Measurements from ENCODE around the gene HDAC9.

Gene HDAC9

DNA sequence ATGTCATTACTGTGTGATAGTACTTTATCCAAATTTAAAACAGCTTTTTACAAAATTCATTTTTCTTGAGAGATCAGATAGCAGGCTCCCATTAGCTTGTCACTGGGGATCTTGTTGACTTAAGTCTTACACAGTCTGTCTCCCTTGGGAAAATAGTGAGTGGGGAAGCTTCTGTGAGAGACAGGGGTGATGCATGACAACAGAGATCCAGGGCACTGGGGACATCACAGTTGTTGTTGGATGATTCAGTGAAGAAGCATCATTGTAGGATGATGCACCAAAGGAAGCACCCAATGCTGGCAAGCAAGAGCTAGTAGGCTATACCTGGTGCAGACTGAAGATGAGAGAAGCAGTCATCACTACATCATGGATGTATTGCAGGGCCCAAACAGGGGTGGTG, 284.7 kb downstream of the HDAC9 start:
- H3K27ac Mint-ChIP-seq: no peak overlapping the region

DNA sequence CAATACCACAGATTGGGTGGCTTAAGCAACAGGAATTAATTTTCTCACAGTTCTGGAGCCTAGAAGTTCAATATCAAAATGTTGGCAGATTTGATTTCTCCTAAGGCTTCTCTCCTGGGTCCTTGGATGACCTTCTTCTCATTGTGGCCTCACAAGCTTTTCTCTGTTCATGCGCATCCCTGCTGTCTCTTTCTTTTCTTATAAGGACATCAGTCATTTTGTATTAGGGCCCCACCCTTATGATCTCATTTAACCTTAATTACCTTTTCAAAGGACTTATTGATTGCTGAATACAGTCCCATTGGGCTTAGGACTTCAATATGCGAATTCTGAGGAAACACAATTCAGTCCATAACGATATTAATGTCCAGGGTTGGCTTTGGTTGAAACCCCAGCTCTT, 285.4 kb downstream of the HDAC9 start:
- Mint-ChIP-seq H3K4me3 (no peak overlapping the region), H3K27ac (no peak overlapping the region), H3K27me3 (no peaks in the 10 kb centered on the region), H3K4me1 (ENCODE audit: low read depth) (no peaks in the 10 kb centered on the region), H3K9me3 (ENCODE audit: low read depth) (no peaks in the 10 kb centered on the region), H3K36me3 (no peaks in the 10 kb centered on the region)

More for the DNA sequence above, 284.7 kb downstream of the HDAC9 start:
- Mint-ChIP-seq H3K36me3 (no peaks in the 10 kb centered on the region), H3K4me1 (ENCODE audit: low read depth) (no peaks in the 10 kb centered on the region), H3K4me3 (no peak overlapping the region), H3K9me3 (ENCODE audit: low read depth) (no peaks in the 10 kb centered on the region), H3K27me3 (no peaks in the 10 kb centered on the region)

DNA sequence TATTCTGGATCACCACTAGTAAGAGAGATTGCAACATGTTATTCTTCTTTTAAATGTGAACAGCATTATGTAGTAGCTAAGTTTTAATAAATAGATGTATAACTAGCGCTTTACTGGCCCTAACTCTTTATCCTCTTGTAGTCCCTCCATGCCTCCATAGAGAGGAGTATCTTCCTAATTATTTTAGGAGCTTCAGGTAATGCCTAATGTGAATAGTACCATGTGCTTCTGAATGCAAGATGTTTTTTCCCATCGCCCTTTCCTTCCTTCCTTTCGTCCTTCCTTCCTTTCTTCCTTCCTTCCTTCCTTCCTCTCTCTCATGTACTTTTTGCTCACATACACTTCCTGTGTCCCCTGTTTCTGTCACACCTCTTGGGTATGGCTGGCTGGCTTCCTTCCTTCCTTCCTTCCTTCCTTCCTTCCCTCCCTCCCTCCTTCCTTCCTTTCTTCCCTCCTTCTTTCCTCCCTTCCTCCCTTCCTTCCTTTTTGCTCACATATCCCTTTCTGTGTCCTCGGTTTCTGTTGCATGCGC, 290.7 kb downstream of the HDAC9 start:
- Mint-ChIP-seq H3K4me3 (no peak overlapping the region), H3K9me3 (ENCODE audit: low read depth) (peaks cover 4% of the 10 kb centered on the region), H3K27me3 (no peaks in the 10 kb centered on the region), H3K27ac (no peak overlapping the region), H3K36me3 (no peaks in the 10 kb centered on the region), H3K4me1 (ENCODE audit: low read depth) (no peaks in the 10 kb centered on the region)

GRCh38 chr7:18786796-18787195, 291.2 kb downstream of the HDAC9 start:
- Mint-ChIP-seq H3K9me3 (ENCODE audit: low read depth) (peaks cover 4% of the 10 kb centered on the region), H3K27me3 (no peaks in the 10 kb centered on the region), H3K27ac (no peak overlapping the region), H3K4me3 (no peak overlapping the region), H3K4me1 (ENCODE audit: low read depth) (no peaks in the 10 kb centered on the region), H3K36me3 (no peaks in the 10 kb centered on the region)

- H3K9me3 Mint-ChIP-seq (ENCODE audit: low read depth): peaks cover 4% of the 10 kb centered on the region
- no peak overlapping the region for H3K27ac Mint-ChIP-seq
- H3K4me3 Mint-ChIP-seq: no peak overlapping the region
- no peaks in the 10 kb centered on the region for H3K27me3 Mint-ChIP-seq
- no peaks in the 10 kb centered on the region for H3K36me3 Mint-ChIP-seq
- no peaks in the 10 kb centered on the region for H3K4me1 Mint-ChIP-seq (ENCODE audit: low read depth)
Observed at GRCh38 chr7:18788026-18788425, 292.5 kb downstream of the HDAC9 start.

DNA sequence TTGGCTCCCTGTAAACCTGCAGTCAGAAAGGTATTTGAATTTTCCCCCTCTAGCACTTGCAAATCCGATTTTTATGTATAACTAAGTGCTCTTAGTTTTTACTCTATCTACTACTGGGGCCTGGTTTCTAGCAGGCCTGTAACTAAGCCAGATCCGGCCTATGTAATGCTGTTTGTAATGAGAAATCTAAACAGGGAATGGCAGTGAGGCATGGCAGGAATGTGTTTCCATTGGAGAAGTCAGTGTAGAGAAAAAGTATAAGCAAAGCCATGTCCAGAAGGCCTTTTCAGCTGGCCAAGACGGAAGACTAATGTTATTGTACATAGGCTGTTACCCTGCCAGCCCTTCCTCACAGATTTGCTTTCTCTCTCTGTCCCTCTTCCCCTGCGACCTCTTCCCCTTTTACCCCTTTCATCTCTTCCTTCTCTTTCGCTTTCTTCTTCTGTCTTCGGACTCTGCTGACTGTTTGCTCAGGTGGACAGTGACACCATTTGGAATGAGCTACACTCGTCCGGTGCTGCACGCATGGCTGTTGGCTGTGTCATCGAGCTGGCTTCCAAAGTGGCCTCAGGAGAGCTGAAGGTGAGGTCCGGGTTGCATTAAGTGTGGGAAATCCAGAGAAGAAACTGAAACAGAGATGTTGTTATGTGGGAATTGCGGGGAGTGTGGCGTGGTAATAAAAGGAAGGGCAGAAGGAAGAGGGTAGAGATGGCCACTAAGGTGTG, 297.5 kb downstream of the HDAC9 start:
- Mint-ChIP-seq H3K4me1 (ENCODE audit: low read depth) (no peaks in the 10 kb centered on the region), H3K36me3 (no peaks in the 10 kb centered on the region), H3K27ac (no peak overlapping the region), H3K4me3 (no peak overlapping the region), H3K27me3 (no peaks in the 10 kb centered on the region), H3K9me3 (ENCODE audit: low read depth) (peaks cover 4% of the 10 kb centered on the region)

DNA sequence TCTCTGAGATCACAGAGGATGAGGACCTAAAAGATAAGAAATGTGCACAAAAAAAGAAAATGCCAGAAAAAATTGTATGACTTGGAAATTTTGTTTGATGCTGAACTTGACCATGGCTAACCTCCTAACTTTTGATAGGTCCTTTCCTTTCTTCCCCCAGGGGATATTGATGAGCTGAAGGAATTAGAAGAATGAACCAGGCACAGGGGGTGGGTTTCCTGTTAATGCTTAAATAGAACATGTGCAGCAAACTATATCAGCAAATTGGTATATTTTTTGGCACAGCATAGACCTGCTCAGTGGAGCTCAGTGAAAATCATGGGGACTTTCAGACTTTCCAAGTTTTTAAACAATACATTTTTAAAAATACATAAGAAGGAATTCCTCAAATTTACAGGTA, 300.7 kb downstream of the HDAC9 start:
- Mint-ChIP-seq H3K36me3 (no peaks in the 10 kb centered on the region), H3K4me3 (no peak overlapping the region)

DNA sequence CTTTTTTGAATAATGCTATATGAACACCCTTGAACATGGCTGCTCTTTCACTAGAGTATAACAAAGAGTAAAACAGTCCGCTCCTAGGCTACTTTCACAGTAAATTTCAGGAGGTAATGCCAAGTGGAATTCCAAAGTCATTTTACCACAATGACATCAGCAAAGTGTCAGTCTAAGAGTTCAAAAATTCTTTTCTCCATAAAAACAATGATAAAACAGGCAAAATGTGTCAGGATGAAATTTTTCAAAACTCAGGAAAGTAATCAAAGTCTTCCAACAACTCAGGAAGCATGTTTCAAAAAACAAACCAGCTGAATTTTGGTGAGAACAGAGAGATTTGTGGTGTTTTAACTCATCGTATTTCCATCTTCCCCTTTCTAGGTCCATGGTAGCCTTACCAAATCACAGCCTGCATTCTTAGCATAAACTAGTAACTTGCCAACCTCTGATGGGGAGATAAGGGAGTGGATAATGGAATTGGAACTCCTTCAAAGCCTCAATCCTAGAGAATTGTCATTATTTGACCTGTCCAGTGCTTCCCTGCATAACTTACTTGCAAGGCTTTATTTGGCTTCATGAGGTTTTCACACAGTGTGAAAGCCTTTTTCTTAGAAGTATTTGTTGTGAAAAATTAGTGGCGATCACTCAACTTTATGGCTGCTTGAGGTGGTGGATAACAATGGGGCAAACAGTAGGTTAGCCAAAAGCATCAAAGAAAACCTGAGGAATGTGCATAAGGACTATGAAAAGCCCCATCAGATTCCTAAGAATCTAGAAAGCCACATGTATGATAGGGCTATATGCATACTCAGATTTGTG, 302.7 kb downstream of the HDAC9 start:
- H3K4me1 Mint-ChIP-seq (ENCODE audit: low read depth): no peaks in the 10 kb centered on the region
- H3K4me3 Mint-ChIP-seq: no peak overlapping the region
- H3K27ac Mint-ChIP-seq: no peak overlapping the region
- no peaks in the 10 kb centered on the region for H3K36me3 Mint-ChIP-seq
- peaks cover 4% of the 10 kb centered on the region for H3K9me3 Mint-ChIP-seq (ENCODE audit: low read depth)
- no peaks in the 10 kb centered on the region for H3K27me3 Mint-ChIP-seq

More for the DNA sequence above, 300.7 kb downstream of the HDAC9 start:
- no peaks in the 10 kb centered on the region for H3K27me3 Mint-ChIP-seq
- no peak overlapping the region for H3K27ac Mint-ChIP-seq
- H3K4me1 Mint-ChIP-seq (ENCODE audit: low read depth): no peaks in the 10 kb centered on the region
- H3K9me3 Mint-ChIP-seq (ENCODE audit: low read depth): peaks cover 4% of the 10 kb centered on the region

DNA sequence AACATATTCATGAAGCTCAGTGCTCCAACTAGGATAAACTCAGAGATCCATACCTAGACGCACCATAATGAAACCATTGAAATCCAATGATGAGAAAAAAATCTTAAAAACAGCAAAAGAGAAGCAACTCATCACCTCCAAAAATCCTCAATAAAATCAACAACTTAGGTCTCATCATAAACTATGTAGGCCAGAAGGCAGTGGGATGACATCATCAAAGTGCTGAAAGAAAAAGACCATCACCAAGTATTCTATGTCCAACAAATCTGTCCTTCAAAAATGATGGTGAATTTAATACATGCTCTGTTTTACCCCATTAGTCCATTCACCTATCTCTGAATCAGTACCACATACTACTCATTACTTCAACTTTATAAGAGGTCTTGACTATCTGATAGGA, 304.4 kb downstream of the HDAC9 start:
- Mint-ChIP-seq H3K4me3 (no peak overlapping the region), H3K27me3 (no peaks in the 10 kb centered on the region), H3K36me3 (no peaks in the 10 kb centered on the region), H3K9me3 (ENCODE audit: low read depth) (peaks cover 4% of the 10 kb centered on the region), H3K27ac (no peak overlapping the region), H3K4me1 (ENCODE audit: low read depth) (no peaks in the 10 kb centered on the region)

- H3K27ac Mint-ChIP-seq: no peak overlapping the region
- no peak overlapping the region for H3K4me3 Mint-ChIP-seq
- H3K9me3 Mint-ChIP-seq (ENCODE audit: low read depth): peaks cover 4% of the 10 kb centered on the region
- H3K36me3 Mint-ChIP-seq: no peaks in the 10 kb centered on the region
- H3K27me3 Mint-ChIP-seq: no peaks in the 10 kb centered on the region
- H3K4me1 Mint-ChIP-seq (ENCODE audit: low read depth): no peaks in the 10 kb centered on the region
Observed at GRCh38 chr7:18803923-18804322, 308.4 kb downstream of the HDAC9 start.

DNA sequence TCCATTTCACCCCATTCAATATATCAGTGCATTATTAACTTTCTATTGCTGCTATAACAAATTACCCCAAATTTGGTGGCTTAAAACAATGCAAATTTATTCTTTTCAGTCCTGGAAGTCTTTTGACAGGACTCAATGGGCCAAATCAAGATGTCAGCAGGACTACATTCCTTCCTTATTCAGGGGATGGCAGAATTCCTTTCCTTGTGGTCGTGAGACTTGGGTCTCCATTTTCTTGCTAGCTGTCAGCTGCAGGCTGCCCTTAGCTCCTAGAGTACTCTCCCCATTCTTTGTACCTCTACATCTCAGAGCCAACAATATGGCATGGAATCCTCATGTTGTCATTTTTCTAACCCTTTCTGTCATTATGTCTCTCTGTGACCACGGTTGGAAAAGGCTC, 310.6 kb downstream of the HDAC9 start:
- H3K36me3 Mint-ChIP-seq: no peaks in the 10 kb centered on the region
- H3K4me1 Mint-ChIP-seq (ENCODE audit: low read depth): no peaks in the 10 kb centered on the region
- H3K9me3 Mint-ChIP-seq (ENCODE audit: low read depth): no peaks in the 10 kb centered on the region
- no peak overlapping the region for H3K4me3 Mint-ChIP-seq
- no peak overlapping the region for H3K27ac Mint-ChIP-seq
- no peaks in the 10 kb centered on the region for H3K27me3 Mint-ChIP-seq

GRCh38 chr7:18808026-18808425, 312.5 kb downstream of the HDAC9 start:
- H3K27me3 Mint-ChIP-seq: no peaks in the 10 kb centered on the region
- H3K4me3 Mint-ChIP-seq: no peak overlapping the region
- H3K9me3 Mint-ChIP-seq (ENCODE audit: low read depth): peaks cover 7% of the 10 kb centered on the region
- H3K36me3 Mint-ChIP-seq: no peaks in the 10 kb centered on the region
- H3K27ac Mint-ChIP-seq: no peak overlapping the region
- no peaks in the 10 kb centered on the region for H3K4me1 Mint-ChIP-seq (ENCODE audit: low read depth)

DNA sequence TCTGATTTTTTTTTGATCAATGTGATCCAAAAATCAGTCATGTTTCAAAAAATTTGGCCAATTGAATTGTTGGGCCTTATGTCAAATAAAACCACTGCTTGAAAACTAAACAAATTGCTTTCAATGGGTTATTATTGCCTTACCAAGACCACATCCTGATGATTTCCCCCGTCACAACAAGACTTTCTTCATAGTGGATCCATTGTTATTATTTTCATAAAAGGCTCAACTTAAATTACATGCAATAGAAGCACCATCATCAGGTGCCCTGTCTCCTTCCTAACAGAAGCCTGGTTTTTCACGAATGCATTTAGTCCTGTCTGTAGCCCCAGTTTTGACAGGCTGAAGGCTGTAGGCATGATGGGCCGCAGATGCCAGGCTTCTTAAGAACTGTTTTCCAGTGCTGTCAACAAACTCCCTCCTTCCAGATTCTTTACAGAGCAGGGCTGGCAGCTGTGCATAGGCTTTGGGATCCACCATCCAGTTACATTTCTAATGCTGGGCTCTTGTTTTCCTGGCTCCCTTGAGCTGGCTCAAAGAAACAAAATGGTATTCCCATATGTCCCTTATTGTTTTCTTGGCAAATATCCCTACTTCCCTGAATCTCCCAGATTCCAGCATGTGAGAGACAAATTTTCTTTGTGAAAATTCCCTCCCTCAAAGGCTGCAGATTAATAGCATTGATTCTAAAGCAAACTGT, 319.9 kb downstream of the HDAC9 start:
- Mint-ChIP-seq H3K36me3 (no peaks in the 10 kb centered on the region), H3K4me1 (ENCODE audit: low read depth) (no peaks in the 10 kb centered on the region), H3K4me3 (no peak overlapping the region), H3K27ac (no peak overlapping the region), H3K9me3 (ENCODE audit: low read depth) (peaks cover 9% of the 10 kb centered on the region), H3K27me3 (no peaks in the 10 kb centered on the region)

DNA sequence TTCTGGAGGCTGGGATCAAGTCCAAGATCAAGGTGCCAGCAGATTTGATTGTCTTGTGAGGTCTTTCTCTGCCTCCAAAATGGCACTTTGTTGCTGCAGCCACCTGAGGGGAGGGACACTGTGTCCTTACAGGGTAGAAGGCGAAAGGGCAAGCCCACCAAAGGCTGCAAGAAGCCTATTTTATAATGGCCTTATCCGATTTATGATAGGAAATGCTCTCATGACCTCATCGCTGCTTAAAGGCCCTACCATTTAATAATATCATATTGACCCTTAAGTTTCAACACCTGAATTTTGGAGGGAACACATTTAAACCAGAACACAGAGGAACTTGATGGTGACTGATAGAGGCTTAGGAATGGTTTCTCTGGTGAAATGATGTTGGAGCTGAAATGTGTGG, 325.4 kb downstream of the HDAC9 start:
- no peak overlapping the region for H3K4me3 Mint-ChIP-seq
- H3K36me3 Mint-ChIP-seq: no peaks in the 10 kb centered on the region
- no peaks in the 10 kb centered on the region for H3K9me3 Mint-ChIP-seq (ENCODE audit: low read depth)
- no peaks in the 10 kb centered on the region for H3K27me3 Mint-ChIP-seq
- H3K27ac Mint-ChIP-seq: no peak overlapping the region
- no peaks in the 10 kb centered on the region for H3K4me1 Mint-ChIP-seq (ENCODE audit: low read depth)

DNA sequence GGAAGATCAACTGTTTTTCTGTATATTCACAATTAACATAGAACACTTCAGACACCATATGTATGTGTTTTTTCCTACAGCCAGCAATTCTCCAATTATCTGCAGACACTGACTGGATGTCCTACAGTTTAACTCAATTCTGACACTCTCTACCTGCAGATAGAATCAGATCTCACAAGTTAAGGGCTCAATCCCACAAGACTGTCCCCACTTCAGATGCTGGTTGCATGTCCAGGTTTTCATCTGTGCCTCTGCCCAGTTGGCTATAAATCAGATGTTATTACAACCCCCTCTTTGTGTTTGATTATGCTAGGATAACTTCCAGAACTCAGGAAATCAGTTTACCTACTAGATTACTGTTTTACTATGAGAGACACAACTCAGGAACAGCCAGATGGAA, 326.0 kb downstream of the HDAC9 start:
- Mint-ChIP-seq H3K27me3 (no peaks in the 10 kb centered on the region), H3K4me3 (no peak overlapping the region), H3K9me3 (ENCODE audit: low read depth) (no peaks in the 10 kb centered on the region), H3K27ac (no peak overlapping the region), H3K4me1 (ENCODE audit: low read depth) (no peaks in the 10 kb centered on the region), H3K36me3 (no peaks in the 10 kb centered on the region)

Data from activated naive CD8-positive, alpha-beta T cell (primary cell).